Measurements from ENCODE around the gene CDKN2AIPNL.
"Not testable (repeated sequence)": the region's sequence is repeated elsewhere in the genome, so short reads cannot be mapped to it uniquely, and the experiment has no call there.

The CDKN2AIPNL gene

GRCh38 chr5:134403951-134404350 lies 7.7 kb downstream of the CDKN2AIPNL start:
- in situ Hi-C loops (cut with MboI; ENCODE audit: low sequenced_read_pairs), result no loop called here

- in situ Hi-C loops (cut with MboI; ENCODE audit: low sequenced_read_pairs), result no loop called here
These were observed 13.0 kb downstream of the CDKN2AIPNL start for GRCh38 chr5:134398609-134399155.

GRCh38 chr5:134397196-134397595 lies 14.5 kb downstream of the CDKN2AIPNL start:
- in situ Hi-C loops (cut with MboI; ENCODE audit: low sequenced_read_pairs), result no loop called here

GRCh38 chr5:134396274-134396673 lies 15.4 kb downstream of the CDKN2AIPNL start:
- in situ Hi-C loops (cut with MboI; ENCODE audit: low sequenced_read_pairs), result no loop called here

- in situ Hi-C loops (cut with MboI; ENCODE audit: low sequenced_read_pairs), result no loop called here
These were observed 16.7 kb downstream of the CDKN2AIPNL start for GRCh38 chr5:134394932-134395331.

GRCh38 chr5:134392301-134392700 lies 19.4 kb downstream of the CDKN2AIPNL start:
- in situ Hi-C loops (cut with MboI; ENCODE audit: low sequenced_read_pairs), result no loop called here

GRCh38 chr5:134387443-134387842 lies 24.2 kb downstream of the CDKN2AIPNL start:
- in situ Hi-C loops (cut with MboI; ENCODE audit: low sequenced_read_pairs), result no loop called here

- in situ Hi-C loops (cut with MboI; ENCODE audit: low sequenced_read_pairs), result no loop called here
These were observed 27.5 kb downstream of the CDKN2AIPNL start for GRCh38 chr5:134383980-134384697.

GRCh38 chr5:134382204-134382603 lies 29.5 kb downstream of the CDKN2AIPNL start:
- in situ Hi-C loops (cut with MboI; ENCODE audit: low sequenced_read_pairs), result not testable (repeated sequence)

- in situ Hi-C loops (cut with MboI; ENCODE audit: low sequenced_read_pairs), result no loop called here
These were observed 31.3 kb downstream of the CDKN2AIPNL start for GRCh38 chr5:134380346-134380745.

- in situ Hi-C loops (cut with MboI; ENCODE audit: low sequenced_read_pairs), result no loop called here
These were observed 37.4 kb downstream of the CDKN2AIPNL start for GRCh38 chr5:134374232-134374631.

- in situ Hi-C loops (cut with MboI; ENCODE audit: low sequenced_read_pairs), result not testable (repeated sequence)
These were observed 38.0 kb downstream of the CDKN2AIPNL start for GRCh38 chr5:134373633-134374032.

GRCh38 chr5:134371834-134372340 lies 39.8 kb downstream of the CDKN2AIPNL start:
- in situ Hi-C loops (cut with MboI; ENCODE audit: low sequenced_read_pairs), result no loop called here

- in situ Hi-C loops (cut with MboI; ENCODE audit: low sequenced_read_pairs), result no loop called here
These were observed 40.5 kb downstream of the CDKN2AIPNL start, which contains the start of gene UBE2B for GRCh38 chr5:134370871-134371833. Gene UBE2B (plus strand): TSS chr5:134371569. CDS start chr5:134371596, 27 bp downstream.

- in situ Hi-C loops (cut with MboI; ENCODE audit: low sequenced_read_pairs), result no loop called here
These were observed 41.3 kb downstream of the CDKN2AIPNL start for GRCh38 chr5:134370311-134370870.

- in situ Hi-C loops (cut with MboI; ENCODE audit: low sequenced_read_pairs), result no loop called here
These were observed 46.1 kb downstream of the CDKN2AIPNL start for GRCh38 chr5:134365604-134366003.

- in situ Hi-C loops (cut with MboI; ENCODE audit: low sequenced_read_pairs), result no loop called here
These were observed 56.0 kb downstream of the CDKN2AIPNL start for GRCh38 chr5:134355681-134356080.
